K562 (cell line): Measurements from ENCODE around the gene TESK2. TPM values are rescaled to one million over a fixed set of nuclear protein-coding genes. Genes with fewer than 3 reads are reported as not detected.
A peak's percentile ranks its signal among the peaks of the same experiment; 100 is the strongest.

Experiments used
- ATF1 ChIP-seq, 2 experiments: fragments of 450-650 bp in 1 of 2; IDR thresholded peaks; 2 replicates each; pipeline ENCODE4 v1.6.1; 2016; ENCODE audit warnings: missing compliant biosample characterization in 1 of 2, missing genetic modification characterization in 1 of 2
- CBFA2T3 ChIP-seq: fragments of 450-650 bp; IDR thresholded peaks from 2 replicates; pipeline ENCODE4 v1.6.1; 2017
- CBX3 ChIP-seq, 2 experiments: IDR thresholded peaks; 1 replicate in 1 of 2; 2 replicates in 1 of 2; pipeline ENCODE4 v1.6.1; 2012; ENCODE audit warnings: inconsistent platforms in 2 of 2, low read length in 2 of 2, borderline replicate concordance in 1 of 2, control low read depth in 1 of 2
- CC2D1A ChIP-seq: fragments of 450-650 bp; IDR thresholded peaks from 2 replicates; pipeline ENCODE4 v1.6.1; 2017; ENCODE audit warnings: mild to moderate bottlenecking
- CEBPG ChIP-seq, 3 experiments: fragments of 200-800 bp in 1 of 3; sonication (Bioruptor generic) in 1 of 3; sonication (generic) in 1 of 3; formaldehyde crosslinking in 1 of 3; IDR thresholded peaks in 2 of 3; conservative IDR thresholded peaks in 1 of 3; 2 replicates each; pipeline versions ENCODE4 v1.6.1 to v1.8.0; 2016 to 2022; ENCODE audit warnings: missing compliant biosample characterization in 2 of 3, missing genetic modification characterization in 2 of 3, mild to moderate bottlenecking in 1 of 3, missing genetic modification reagents in 1 of 3
- ELF2 ChIP-seq: fragments of 250-450 bp; sonication (Bioruptor Pico); IDR thresholded peaks from 2 replicates; pipeline ENCODE4 v1.5.0; 2021; ENCODE audit warnings: mild to moderate bottlenecking
- FOXA3 ChIP-seq, 2 experiments: fragments of 450-650 bp in 1 of 2; sonication (generic) in 1 of 2; formaldehyde crosslinking; IDR thresholded peaks in 1 of 2; conservative IDR thresholded peaks in 1 of 2; 2 replicates each; pipeline versions ENCODE4 v1.4.0 to v1.8.0; 2020 to 2022; ENCODE audit warnings: mild to moderate bottlenecking in 2 of 2, missing genetic modification reagents in 1 of 2
- GABPB1 ChIP-seq: sonication (generic); formaldehyde crosslinking; IDR thresholded peaks from 2 replicates; pipeline ENCODE4 v1.8.0; 2022; ENCODE audit warnings: mild to moderate bottlenecking, missing genetic modification reagents
- PREB ChIP-seq: sonication (generic); formaldehyde crosslinking; IDR thresholded peaks from 2 replicates; pipeline ENCODE4 v1.8.1; 2023; ENCODE audit warnings: mild to moderate bottlenecking, missing genetic modification reagents
- RAD21 ChIP-seq, 2 experiments: fragments of 250-450 bp in 1 of 2; fragments of 450-650 bp in 1 of 2; sonication (Bioruptor Pico) in 1 of 2; formaldehyde crosslinking in 1 of 2; IDR thresholded peaks in 1 of 2; conservative IDR thresholded peaks in 1 of 2; 2 replicates each; pipeline versions ENCODE4 v1.4.0 to v1.8.0; 2020 to 2022; ENCODE audit warnings: mild to moderate bottlenecking in 2 of 2, moderate library complexity in 1 of 2
- RCOR1 ChIP-seq, 2 experiments: IDR thresholded peaks; 2 replicates each; pipeline ENCODE4 v1.6.1; 2012; ENCODE audit warnings: low read depth in 2 of 2, low read length in 2 of 2, borderline replicate concordance in 1 of 2, improper control_type of control experiment in 1 of 2
- SMC3 ChIP-seq: conservative IDR thresholded peaks from 2 replicates; pipeline ENCODE4 v1.6.1; 2011; ENCODE audit warnings: low read depth, low read length, improper control_type of control experiment; ENCODE audit not compliant: insufficient read depth
- UBTF ChIP-seq, 2 experiments: IDR thresholded peaks; 2 replicates each; pipeline ENCODE4 v1.6.1; 2012; ENCODE audit warnings: improper control_type of control experiment in 2 of 2, low read depth in 2 of 2, low read length in 2 of 2, borderline replicate concordance in 1 of 2
- XRCC5 ChIP-seq: fragments of 200-400 bp; formaldehyde crosslinking; IDR thresholded peaks from 2 replicates; pipeline ENCODE4 v1.6.1; 2017; ENCODE audit warnings: low read depth, mild to moderate bottlenecking, low read length
- ZBTB1 ChIP-seq: sonication (generic); formaldehyde crosslinking; IDR thresholded peaks from 2 replicates; pipeline ENCODE4 v1.8.1; 2023; ENCODE audit warnings: missing genetic modification reagents, low read depth, mild to moderate bottlenecking, borderline replicate concordance
- ZNF384 ChIP-seq: IDR thresholded peaks from 2 replicates; pipeline ENCODE4 v1.6.1; 2012; ENCODE audit warnings: low read depth, low read length, improper control_type of control experiment
- polyA plus RNA-seq, 8 experiments: library from polyadenylated mRNA; depleted of rRNA in 4 of 8; stranded (reverse) in 5 of 8; unstranded in 3 of 8; fragments of >200 nt; fragmentation: Nextera tagmentation in 2 of 8; fragmentation: Illumina TruSeq in 1 of 8; extraction: Ambion mirVana in 2 of 8; extraction: Trizol in 1 of 8; gene quantifications; 2 replicates each; pipeline versions ENCODE4 v1.2.1 to v1.2.3, GENCODE V29; 2011 to 2014; ENCODE audit warnings: inconsistent platforms in 1 of 8, missing spikeins in 1 of 8
- total RNA-seq, 7 experiments: library from RNA; depleted of rRNA in 6 of 7; stranded (reverse); fragments of >200 nt in 6 of 7; fragmentation: Illumina TruSeq in 2 of 7; extraction: Trizol in 2 of 7; gene quantifications; 2 replicates each; pipeline versions ENCODE4 v1.2.1 to v1.2.3, GENCODE V29; 2011 to 2021; ENCODE audit warnings: low replicate concordance in 1 of 7

TESK2 gene
- total and polyA plus RNA-seq, 9 of the 15 experiments (the other 6 are each of a cell fraction or from before 2014, with no cell fraction given), result 1.6 to 5.3 (median 3.7) TPM

GRCh38 chr1:45299981-45300668 is 190.8 kb downstream of the TESK2 start (continued):
- TF ChIP-seq ATF1 (CRISPR knock-in tag; IDR thresholded peaks at IDR 0.05) (no peak), ATF1 (tag; IDR thresholded peaks at IDR 0.05) (0 out of 2 replicates have a peak, but pooled peaks have one; percentile 16), CBX3 (IDR thresholded peaks at IDR 0.05; ENCODE audit: borderline replicate concordance in 1 of 2, low read length in 2 of 2) (0 out of 3 replicates have a peak, but pooled peaks of 1 of the 2 experiments have one; percentile 43), ZNF384 (peak; percentile 42; the same call in 1 of the 2 replicates), PREB (CRISPR knock-in tag) (peak; percentile 75; the same call in 1 of the 2 replicates), RCOR1 (IDR thresholded peaks at IDR 0.05; ENCODE audit: borderline replicate concordance in 1 of 2, low read depth in 2 of 2, low read length in 2 of 2) (peak in 1 of 2 experiments; percentile 51; a peak in 1 of 4 replicates), CEBPG (CRISPR knock-in tag; IDR thresholded peaks at IDR 0.05) (no peak; the same call in 1 of the 2 replicates), CEBPG (tag; conservative IDR thresholded peaks at IDR 0.05 in 1 of 2, IDR thresholded peaks at IDR 0.05 in 1 of 2) (peak in 1 of 2 experiments; percentile 46; a peak in 1 of 4 replicates), RAD21 (CRISPR knock-in tag; conservative IDR thresholded peaks at IDR 0.05 in 1 of 2, IDR thresholded peaks at IDR 0.05 in 1 of 2) (peak; percentile 96 to 97), ELF2 (0 out of 2 replicates have a peak, but pooled peaks have one; percentile 4), CBFA2T3 (no peak), FOXA3 (CRISPR knock-in tag; conservative IDR thresholded peaks at IDR 0.05 in 1 of 2, IDR thresholded peaks at IDR 0.05 in 1 of 2) (no peak), XRCC5 (no peak), CC2D1A (peak; percentile 79; the same call in 1 of the 2 replicates), UBTF (IDR thresholded peaks at IDR 0.05; ENCODE audit: borderline replicate concordance in 1 of 2, low read depth in 2 of 2, low read length in 2 of 2) (0 out of 4 replicates have a peak, but pooled peaks of 1 of the 2 experiments have one; percentile 55), ZBTB1 (CRISPR knock-in tag) (no peak), SMC3 (peak; percentile 89), GABPB1 (CRISPR knock-in tag) (0 out of 2 replicates have a peak, but pooled peaks have one; percentile 17)
